HEK293 (cell line): ENCODE data around the gene SEPTIN5.

ENCODE experiments used
- CTCF ChIP-seq: fragments of 450-650 bp; formaldehyde crosslinking; IDR thresholded peaks from 2 replicates; pipeline ENCODE4 v1.5.1; 2016; ENCODE audit warnings: missing biosample characterization, missing genetic modification characterization
- ELK4 ChIP-seq: IDR thresholded peaks from 2 replicates; pipeline ENCODE4 v1.6.1; 2011; ENCODE audit warnings: mild to moderate bottlenecking, low read depth, low read length, borderline replicate concordance
- MZF1 ChIP-seq: fragments of 450-650 bp; formaldehyde crosslinking; IDR thresholded peaks from 2 replicates; pipeline ENCODE4 v1.5.1; 2017; ENCODE audit warnings: missing biosample characterization, missing genetic modification characterization, borderline replicate concordance
- OSR2 ChIP-seq: fragments of 450-650 bp; formaldehyde crosslinking; IDR thresholded peaks from 2 replicates; pipeline ENCODE4 v1.5.1; 2016; ENCODE audit warnings: missing biosample characterization, missing genetic modification characterization
- ZNF433 ChIP-seq: fragments of 450-650 bp; formaldehyde crosslinking; IDR thresholded peaks from 2 replicates; pipeline ENCODE4 v1.5.1; 2016; ENCODE audit warnings: missing biosample characterization, missing genetic modification characterization, low read depth
- TF ChIP-seq, protein P1 (sequence below): fragments of 450-650 bp; formaldehyde crosslinking; IDR thresholded peaks from 2 replicates; pipeline ENCODE4 v1.5.1; 2017; ENCODE audit warnings: missing biosample characterization, missing genetic modification characterization

DNA sequence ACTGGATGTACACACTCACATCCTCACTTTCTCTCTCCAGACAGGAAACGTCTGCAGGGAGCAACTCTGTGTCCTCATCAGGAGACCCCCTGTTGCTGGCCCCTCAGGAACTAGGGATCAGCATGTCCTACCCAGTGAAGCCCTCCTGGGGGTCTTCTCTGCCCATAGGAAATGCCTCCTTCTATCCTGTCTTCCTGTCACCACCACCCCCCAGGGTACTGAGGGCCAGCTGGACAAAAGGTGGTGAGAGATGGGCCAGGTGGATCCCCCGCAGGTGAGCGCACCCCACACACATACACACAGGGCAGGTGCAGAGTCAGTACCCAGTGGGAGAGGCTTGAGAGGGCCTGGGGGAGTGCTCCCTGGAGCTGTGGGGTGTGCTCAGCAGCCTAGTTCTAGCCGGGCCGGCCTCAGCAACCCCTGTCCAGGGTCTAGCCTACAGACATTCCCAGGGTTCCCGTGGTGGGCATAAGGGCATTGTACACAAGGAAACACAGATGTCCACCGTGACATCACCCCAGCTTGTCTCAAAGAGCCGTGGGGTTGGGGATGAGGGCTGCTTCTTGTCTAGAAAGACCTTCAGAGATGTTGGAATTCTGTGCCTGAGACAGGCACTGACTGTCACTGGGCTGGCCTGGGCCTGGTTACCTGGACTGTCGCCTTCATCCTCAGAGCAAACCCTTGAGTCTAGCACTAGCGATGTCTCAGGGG lies 18.3 kb downstream of the SEPTIN5 start:
- TF ChIP-seq CTCF (tag by site-specific recombination): no peak
- TF ChIP-seq, protein P1, sequence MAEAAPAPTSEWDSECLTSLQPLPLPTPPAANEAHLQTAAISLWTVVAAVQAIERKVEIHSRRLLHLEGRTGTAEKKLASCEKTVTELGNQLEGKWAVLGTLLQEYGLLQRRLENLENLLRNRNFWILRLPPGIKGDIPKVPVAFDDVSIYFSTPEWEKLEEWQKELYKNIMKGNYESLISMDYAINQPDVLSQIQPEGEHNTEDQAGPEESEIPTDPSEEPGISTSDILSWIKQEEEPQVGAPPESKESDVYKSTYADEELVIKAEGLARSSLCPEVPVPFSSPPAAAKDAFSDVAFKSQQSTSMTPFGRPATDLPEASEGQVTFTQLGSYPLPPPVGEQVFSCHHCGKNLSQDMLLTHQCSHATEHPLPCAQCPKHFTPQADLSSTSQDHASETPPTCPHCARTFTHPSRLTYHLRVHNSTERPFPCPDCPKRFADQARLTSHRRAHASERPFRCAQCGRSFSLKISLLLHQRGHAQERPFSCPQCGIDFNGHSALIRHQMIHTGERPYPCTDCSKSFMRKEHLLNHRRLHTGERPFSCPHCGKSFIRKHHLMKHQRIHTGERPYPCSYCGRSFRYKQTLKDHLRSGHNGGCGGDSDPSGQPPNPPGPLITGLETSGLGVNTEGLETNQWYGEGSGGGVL (tag by site-specific recombination): no peak
- TF ChIP-seq ELK4: no peak
- TF ChIP-seq ZNF433 (tag by site-specific recombination): no peak
- TF ChIP-seq OSR2 (tag by site-specific recombination): no peak
- TF ChIP-seq MZF1 (tag by site-specific recombination): no peak
